Activated naive CD8-positive, alpha-beta T cell treated with anti-CD3 and anti-CD28 coated beads, Interleukin-2, amount 10 ng/mL, durations not matched to agents 7 days and 5 days (primary cell): ENCODE measurements around the gene TNFAIP3. TPM values are rescaled to one million over a fixed set of nuclear protein-coding genes. Genes with fewer than 3 reads are reported as not detected.
"Not testable (repeated sequence)": the region's sequence is repeated elsewhere in the genome, so short reads cannot be mapped to it uniquely, and the experiment has no call there.

Source experiments
- ATAC-seq: fragments of 150-1000 bp; cut with Tn5 transposase; one replicate; pipeline ENCODE4 v1.10.0; 2021; ENCODE audit warnings: low read depth, moderate library complexity
- POLR2A ChIA-PET: fragments of 350-600 bp; sonication (Branson Sonifier 250); formaldehyde crosslinking; loops from one replicate; lab custom pipeline; 2021; ENCODE audit warnings: antibody characterized with exemption; lab: Charles Lee
- DNase-seq: peaks from one replicate; pipeline ENCODE4 v3.0.0; 2021
- H3K27ac Mint-ChIP-seq: one replicate; pipeline ENCODE4 v1.8.0; 2022; ENCODE audit warnings: mild to moderate bottlenecking, mixed read lengths
- H3K27me3 Mint-ChIP-seq: one replicate; pipeline ENCODE4 v1.8.0; 2022; ENCODE audit warnings: mild to moderate bottlenecking, moderate library complexity, mixed read lengths
- H3K36me3 Mint-ChIP-seq: one replicate; pipeline ENCODE4 v1.8.0; 2021; ENCODE audit warnings: mild to moderate bottlenecking, mixed read lengths
- H3K4me1 Mint-ChIP-seq: one replicate; pipeline ENCODE4 v1.8.0; 2021; ENCODE audit warnings: mixed read lengths
- H3K4me3 Mint-ChIP-seq: one replicate; pipeline ENCODE4 v1.8.0; 2022; ENCODE audit warnings: mild to moderate bottlenecking, moderate library complexity, mixed read lengths
- H3K9me3 Mint-ChIP-seq: one replicate; pipeline ENCODE4 v1.8.0; 2021; ENCODE audit warnings: mixed read lengths
- total RNA-seq, 2 experiments: library from RNA; stranded (reverse); gene quantifications; one replicate each; pipeline ENCODE4 v1.2.3, GENCODE V29; 2021

The TNFAIP3 gene
- total RNA-seq, 2 experiments from 2014 or later = 88.6 to 89.5 TPM

- DNase-seq = no peak
- Mint-ChIP-seq H3K4me3 (no peak overlapping the region), H3K36me3 (peaks cover 41% of the 10 kb centered on the region), H3K4me1 (peaks cover 41% of the 10 kb centered on the region), H3K9me3 (no peaks in the 10 kb centered on the region), H3K27me3 (no peaks in the 10 kb centered on the region), H3K27ac (peak overlapping the region; percentile 49)
- POLR2A ChIA-PET = interaction anchor here (2.4 kb wide), 1 partner anchor 8 kb away, joined by 11 read pairs; no protein-coding TSS in a partner anchor
- ATAC-seq = no peak
Observed at GRCh38 chr6:137879299-137879698, 12.2 kb downstream of the TNFAIP3 start.

DNA sequence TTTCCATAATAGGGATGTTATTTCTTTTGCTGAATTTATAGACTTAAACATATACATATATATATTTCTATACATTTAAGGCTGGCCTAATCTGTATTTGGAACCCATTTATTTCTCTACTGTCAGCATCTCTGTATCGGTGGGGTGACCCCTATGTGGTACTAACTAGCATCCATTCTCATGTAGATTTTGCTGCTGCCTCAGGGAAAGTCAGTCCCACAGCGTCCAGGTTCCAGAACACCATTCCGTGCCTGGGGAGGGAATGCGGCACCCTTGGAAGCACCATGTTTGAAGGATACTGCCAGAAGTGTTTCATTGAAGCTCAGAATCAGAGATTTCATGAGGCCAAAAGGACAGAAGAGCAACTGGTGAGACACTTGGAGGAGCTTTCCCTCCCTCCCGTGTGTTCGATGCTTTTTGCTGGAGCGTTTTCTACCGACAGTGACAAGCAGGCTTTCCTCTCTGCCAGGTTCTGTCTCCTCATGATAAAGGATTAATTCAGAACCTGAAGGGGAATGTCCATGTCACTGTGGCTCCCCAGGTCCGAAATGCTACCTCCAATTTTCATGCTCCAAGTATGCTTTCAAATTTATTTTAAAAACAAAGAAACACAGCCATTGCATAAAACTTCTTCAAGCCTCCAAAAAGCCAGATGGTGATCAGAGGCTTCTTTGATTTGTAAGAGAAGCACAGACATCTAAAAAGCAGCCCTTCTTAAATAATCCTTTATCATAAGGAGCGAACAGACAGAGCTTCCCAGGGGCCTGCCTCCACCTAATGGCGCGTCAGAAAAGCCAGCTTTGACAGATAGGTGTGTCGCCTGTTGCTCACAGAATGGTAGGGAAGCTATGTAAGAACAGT is 13.1 kb downstream of the TNFAIP3 start:
- peaks cover 42% of the 10 kb centered on the region for H3K36me3 Mint-ChIP-seq
- H3K27ac Mint-ChIP-seq = peak overlapping the region; percentile 77
- peaks cover 3% of the 10 kb centered on the region for H3K9me3 Mint-ChIP-seq
- ATAC-seq = no peak
- peaks cover 40% of the 10 kb centered on the region for H3K4me1 Mint-ChIP-seq
- POLR2A ChIA-PET = interaction anchor here (0.6 to 2.4 kb wide), 3 partner anchors 9 to 91 kb away, joined by 3 to 11 read pairs (median 4); no protein-coding TSS in a partner anchor
- DNase-seq = no peak
- H3K27me3 Mint-ChIP-seq = no peaks in the 10 kb centered on the region
- no peak overlapping the region for H3K4me3 Mint-ChIP-seq

GRCh38 chr6:137880746-137881521 is 13.9 kb downstream of the TNFAIP3 start:
- POLR2A ChIA-PET = interaction anchor here (0.6 to 2.6 kb wide), 5 partner anchors 10 to 90 kb away, joined by 3 to 15 read pairs (median 4); partner anchors contain the start of gene TNFAIP3
- peaks cover 5% of the 10 kb centered on the region for H3K9me3 Mint-ChIP-seq
- H3K36me3 Mint-ChIP-seq = peaks cover 38% of the 10 kb centered on the region
- no peaks in the 10 kb centered on the region for H3K27me3 Mint-ChIP-seq
- DNase-seq (no peak), ATAC-seq (peak; percentile 43)
- peak overlapping the region; percentile 77 for H3K27ac Mint-ChIP-seq
- peaks cover 35% of the 10 kb centered on the region for H3K4me1 Mint-ChIP-seq
- peak overlapping the region; percentile 31 for H3K4me3 Mint-ChIP-seq

GRCh38 chr6:137881522-137881886 is 14.4 kb downstream of the TNFAIP3 start:
- Mint-ChIP-seq H3K4me3 (no peak overlapping the region), H3K27ac (peak overlapping the region; percentile 77), H3K9me3 (peaks cover 6% of the 10 kb centered on the region), H3K27me3 (no peaks in the 10 kb centered on the region), H3K36me3 (peaks cover 41% of the 10 kb centered on the region), H3K4me1 (peaks cover 34% of the 10 kb centered on the region)
- POLR2A ChIA-PET = interaction anchor here (0.9 to 2.6 kb wide), 4 partner anchors 10 to 94 kb away, joined by 3 to 15 read pairs (median 7); partner anchors contain the start of gene TNFAIP3
- ATAC-seq (no peak), DNase-seq (no peak)

- H3K27me3 Mint-ChIP-seq = no peaks in the 10 kb centered on the region
- DNase-seq (no peak), ATAC-seq (peak; percentile 31)
- peaks cover 31% of the 10 kb centered on the region for H3K4me1 Mint-ChIP-seq
- H3K27ac Mint-ChIP-seq = peak overlapping the region; percentile 72
- POLR2A ChIA-PET = interaction anchor here (1.0 to 2.6 kb wide), 3 partner anchors 11 to 93 kb away, joined by 3 to 15 read pairs (median 3); partner anchors contain the start of gene TNFAIP3
- H3K4me3 Mint-ChIP-seq = no peak overlapping the region
- H3K36me3 Mint-ChIP-seq = peaks cover 41% of the 10 kb centered on the region
- peaks cover 7% of the 10 kb centered on the region for H3K9me3 Mint-ChIP-seq
Observed at GRCh38 chr6:137882225-137882961, 15.3 kb downstream of the TNFAIP3 start.

- H3K4me1 Mint-ChIP-seq = peaks cover 31% of the 10 kb centered on the region
- peaks cover 37% of the 10 kb centered on the region for H3K36me3 Mint-ChIP-seq
- peak overlapping the region; percentile 98 for H3K27ac Mint-ChIP-seq
- peak overlapping the region; percentile 76 for H3K4me3 Mint-ChIP-seq
- H3K9me3 Mint-ChIP-seq = peaks cover 12% of the 10 kb centered on the region
- no peaks in the 10 kb centered on the region for H3K27me3 Mint-ChIP-seq
- POLR2A ChIA-PET = interaction anchor here (1.0 to 2.6 kb wide), 2 partner anchors 13 to 16 kb away, joined by 3 to 15 read pairs; partner anchors contain the start of gene TNFAIP3
- DNase-seq (no peak), ATAC-seq (peak; percentile 28)
Observed at GRCh38 chr6:137883400-137884148, 16.5 kb downstream of the TNFAIP3 start.

DNA sequence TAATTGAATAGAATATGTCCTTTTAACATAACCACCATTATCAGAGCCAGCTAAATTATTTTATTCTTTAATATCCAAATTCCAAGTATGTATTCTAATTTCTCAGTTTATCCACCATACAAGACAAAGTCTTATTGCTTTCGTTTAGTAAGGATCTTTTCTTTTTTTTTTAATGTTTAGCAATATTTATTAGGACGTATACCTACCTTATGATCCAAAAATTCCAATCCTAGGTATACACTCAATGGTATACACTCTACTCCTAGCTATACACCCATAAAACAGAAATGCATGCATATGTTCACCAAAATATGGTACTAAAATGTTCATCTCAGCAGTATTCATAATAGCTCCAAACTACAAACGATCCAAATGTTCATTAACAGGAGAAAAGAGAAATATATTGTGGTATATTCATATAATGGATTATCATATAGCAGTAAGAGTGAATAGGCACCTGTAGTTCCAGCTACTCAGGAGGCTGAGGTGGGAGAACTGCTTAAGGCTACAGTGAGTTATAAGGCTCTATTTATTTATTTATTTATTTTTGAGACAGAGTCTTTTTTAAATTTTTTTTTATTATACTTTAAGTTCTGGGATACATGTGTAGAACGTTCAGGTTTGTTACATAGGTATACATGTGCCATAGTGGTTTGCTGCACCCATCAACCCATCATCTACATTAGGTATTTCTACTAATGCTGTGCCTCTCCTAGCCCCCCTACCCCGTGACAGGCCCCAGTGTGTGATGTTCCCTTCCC is 17.3 kb downstream of the TNFAIP3 start:
- H3K9me3 Mint-ChIP-seq = peaks cover 17% of the 10 kb centered on the region
- no peak for DNase-seq
- H3K27me3 Mint-ChIP-seq = no peaks in the 10 kb centered on the region
- POLR2A ChIA-PET = no interaction called here
- peaks cover 31% of the 10 kb centered on the region for H3K4me1 Mint-ChIP-seq
- H3K27ac Mint-ChIP-seq = peak overlapping the region; percentile 98
- ATAC-seq = no peak
- H3K36me3 Mint-ChIP-seq = peaks cover 43% of the 10 kb centered on the region
- H3K4me3 Mint-ChIP-seq = peak overlapping the region; percentile 65

- DNase-seq, H3K27me3 Mint-ChIP-seq, POLR2A ChIA-PET: not testable (repeated sequence)
Observed at GRCh38 chr6:137884910-137885229, 17.8 kb downstream of the TNFAIP3 start.

DNA sequence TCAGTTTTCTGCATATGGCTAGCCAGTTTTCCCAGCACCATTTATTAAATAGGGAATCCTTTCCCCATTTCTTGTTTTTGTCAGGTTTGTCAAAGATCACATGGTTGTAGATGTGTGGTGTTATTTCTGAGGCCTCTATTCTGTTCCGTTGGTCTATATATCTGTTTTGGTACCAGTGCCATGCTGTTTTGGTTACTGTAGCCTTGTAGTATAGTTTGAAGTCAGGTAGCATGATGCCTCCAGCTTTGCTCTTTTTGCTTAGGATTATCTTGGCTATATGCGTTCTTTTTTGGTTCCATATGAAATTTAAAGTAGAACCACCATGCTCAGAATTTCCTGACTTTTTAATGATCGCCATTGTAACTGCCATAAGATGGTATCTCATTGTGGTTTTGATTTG is 19.2 kb downstream of the TNFAIP3 start:
- ATAC-seq, H3K4me3 Mint-ChIP-seq, DNase-seq, POLR2A ChIA-PET, H3K27me3 Mint-ChIP-seq, H3K27ac Mint-ChIP-seq: not testable (repeated sequence)
- Mint-ChIP-seq H3K4me1 (peaks cover 23% of the 10 kb centered on the region), H3K36me3 (peaks cover 41% of the 10 kb centered on the region), H3K9me3 (peaks cover 20% of the 10 kb centered on the region)

More at GRCh38 chr6:137884910-137885229, 17.8 kb downstream of the TNFAIP3 start:
- ATAC-seq, H3K4me3 Mint-ChIP-seq, H3K27ac Mint-ChIP-seq: not testable (repeated sequence)
- H3K36me3 Mint-ChIP-seq = peaks cover 42% of the 10 kb centered on the region
- H3K4me1 Mint-ChIP-seq = peaks cover 29% of the 10 kb centered on the region
- H3K9me3 Mint-ChIP-seq = peaks cover 18% of the 10 kb centered on the region

- no peak overlapping the region for H3K27ac Mint-ChIP-seq
- no peaks in the 10 kb centered on the region for H3K4me1 Mint-ChIP-seq
- no peaks in the 10 kb centered on the region for H3K27me3 Mint-ChIP-seq
- peaks cover 19% of the 10 kb centered on the region for H3K9me3 Mint-ChIP-seq
- H3K36me3 Mint-ChIP-seq = peaks cover 28% of the 10 kb centered on the region
- POLR2A ChIA-PET = no interaction called here
- DNase-seq (no peak), ATAC-seq (no peak)
- H3K4me3 Mint-ChIP-seq = no peak overlapping the region
Observed at GRCh38 chr6:137890983-137891537, 24.0 kb downstream of the TNFAIP3 start.

DNA sequence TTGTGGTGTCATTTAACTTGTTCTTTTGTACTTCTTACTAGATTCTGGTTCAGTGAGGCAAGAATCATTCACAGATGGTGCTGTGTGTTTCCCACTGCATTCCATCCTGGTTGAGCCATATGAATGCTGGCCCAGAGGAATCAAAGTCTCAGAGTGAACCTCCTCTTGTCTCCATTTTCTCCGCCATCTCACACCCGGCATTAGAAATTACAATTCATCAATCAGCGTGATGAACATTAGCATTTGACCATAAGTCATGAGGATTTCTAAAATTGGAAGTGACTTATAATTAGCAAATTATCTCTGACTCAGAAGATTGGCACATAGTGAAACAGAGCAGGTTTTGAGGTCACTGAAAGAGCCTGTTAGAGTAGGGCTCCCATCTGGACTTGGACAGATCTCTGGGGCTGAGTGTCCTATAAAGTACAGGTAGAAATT is 25.2 kb downstream of the TNFAIP3 start:
- DNase-seq (no peak), ATAC-seq (no peak)
- H3K27me3 Mint-ChIP-seq = peaks cover 2% of the 10 kb centered on the region
- peaks cover 16% of the 10 kb centered on the region for H3K36me3 Mint-ChIP-seq
- no peak overlapping the region for H3K27ac Mint-ChIP-seq
- H3K4me1 Mint-ChIP-seq = no peaks in the 10 kb centered on the region
- POLR2A ChIA-PET = no interaction called here
- H3K4me3 Mint-ChIP-seq = no peak overlapping the region
- peaks cover 19% of the 10 kb centered on the region for H3K9me3 Mint-ChIP-seq
